NCI-H524 (cell line): ENCODE data around the gene GET3.
A peak's percentile ranks its signal among the peaks of the same experiment; 100 is the strongest.

ENCODE experiments used
- DNase-seq, 2 experiments: peaks; one replicate each; lab custom pipeline; 2025; lab: John Stamatoyannopoulos, UW

Gene GET3

DNA sequence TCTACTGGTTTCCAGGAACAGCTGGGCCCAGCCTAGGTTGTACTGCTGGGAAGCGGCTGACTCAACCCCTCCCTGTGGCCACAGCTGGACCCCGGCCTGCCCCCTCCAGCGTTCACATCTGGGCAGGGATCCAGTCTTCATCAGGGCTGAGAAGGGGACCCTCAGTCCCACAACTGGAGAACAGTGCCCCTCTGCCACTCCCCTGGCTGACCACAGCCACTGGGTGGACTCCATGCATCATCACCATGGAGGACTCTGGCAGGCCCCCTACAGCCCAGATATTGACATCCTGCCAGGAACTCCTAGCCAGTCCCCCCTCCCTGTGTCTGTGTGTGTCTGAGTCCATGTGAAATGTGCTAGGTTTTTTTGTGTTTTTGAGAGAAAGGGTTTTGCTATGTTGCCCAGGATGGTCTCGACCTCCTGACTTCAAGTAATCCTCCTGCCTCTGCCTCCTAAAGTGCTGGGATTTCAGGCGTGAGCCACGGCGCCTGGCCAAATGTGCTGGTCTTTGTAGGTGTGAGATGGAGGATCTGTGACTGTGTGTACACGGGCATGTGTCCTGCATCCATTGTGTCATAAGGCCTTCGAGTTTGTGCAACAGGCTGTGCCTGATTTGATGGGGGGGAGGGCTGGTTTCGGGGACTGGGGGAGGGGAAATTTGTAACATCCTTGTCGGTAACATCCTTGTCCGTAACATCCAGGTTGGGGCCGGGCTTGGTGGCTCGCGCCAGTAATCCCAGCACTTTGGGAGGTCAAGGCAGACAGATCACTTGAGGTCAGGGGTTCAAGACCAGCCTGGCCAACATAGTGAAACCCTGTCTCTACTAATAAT, 42.1 kb downstream of the GET3 start:
- DNase-seq = peak; percentile 25 to 66

DNA sequence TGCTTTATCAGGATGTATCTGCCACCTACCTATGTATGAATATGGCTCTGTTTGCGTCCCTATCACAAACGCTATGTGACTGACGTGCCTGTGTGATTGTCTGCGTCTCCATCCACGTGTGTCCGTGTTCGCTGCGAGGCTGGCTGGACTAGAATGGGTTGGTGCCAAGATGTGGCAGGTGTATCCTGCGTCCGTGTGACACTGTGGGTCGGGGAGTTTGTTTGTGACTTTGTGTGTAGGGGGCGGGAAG, 44.8 kb downstream of the GET3 start:
- DNase-seq = no peak

DNA sequence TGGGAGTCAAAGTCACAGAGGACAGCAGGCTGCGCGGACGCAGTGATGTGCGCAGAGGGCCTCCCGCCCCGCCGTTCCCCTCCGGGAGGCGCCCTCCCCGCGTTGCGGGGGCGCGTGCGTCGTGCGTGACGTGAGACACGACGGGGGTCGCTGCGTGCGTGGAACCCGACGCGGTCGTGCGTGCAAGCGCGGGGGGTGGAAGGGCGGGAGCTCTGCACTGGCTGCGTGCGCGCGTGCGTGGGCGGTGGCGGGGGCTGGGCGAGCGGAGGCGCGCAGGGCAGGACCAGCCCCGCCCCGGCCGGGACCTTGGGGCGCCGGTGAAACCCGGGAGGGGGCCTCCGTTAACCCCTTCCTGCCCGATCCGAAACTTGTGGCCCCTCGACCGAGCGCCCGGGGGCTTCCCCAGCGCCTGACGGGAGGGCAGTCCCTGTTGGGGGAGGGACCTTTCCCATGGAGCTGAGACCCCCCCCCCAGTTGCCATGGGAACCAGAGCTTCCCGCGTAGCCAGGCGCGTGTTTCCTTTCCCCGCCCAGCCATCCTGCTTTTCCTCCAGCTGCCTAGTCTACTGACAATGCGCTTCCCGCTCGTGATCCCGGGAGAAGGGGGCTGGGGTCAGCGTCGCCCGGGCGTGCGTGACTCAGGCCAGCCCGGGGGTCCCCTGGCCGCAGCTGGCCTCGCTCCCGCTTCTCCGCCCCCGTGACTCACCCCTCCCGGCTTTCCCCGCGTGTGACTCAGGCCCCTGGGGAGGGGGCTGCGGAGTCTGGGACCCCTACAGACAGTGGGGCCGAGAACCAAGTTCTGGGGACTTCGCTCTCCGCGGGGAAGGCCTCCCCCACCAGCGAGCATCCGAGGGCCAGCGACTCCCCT, 45.4 kb downstream of the GET3 start:
- peak; percentile 76 to 86 for DNase-seq

DNA sequence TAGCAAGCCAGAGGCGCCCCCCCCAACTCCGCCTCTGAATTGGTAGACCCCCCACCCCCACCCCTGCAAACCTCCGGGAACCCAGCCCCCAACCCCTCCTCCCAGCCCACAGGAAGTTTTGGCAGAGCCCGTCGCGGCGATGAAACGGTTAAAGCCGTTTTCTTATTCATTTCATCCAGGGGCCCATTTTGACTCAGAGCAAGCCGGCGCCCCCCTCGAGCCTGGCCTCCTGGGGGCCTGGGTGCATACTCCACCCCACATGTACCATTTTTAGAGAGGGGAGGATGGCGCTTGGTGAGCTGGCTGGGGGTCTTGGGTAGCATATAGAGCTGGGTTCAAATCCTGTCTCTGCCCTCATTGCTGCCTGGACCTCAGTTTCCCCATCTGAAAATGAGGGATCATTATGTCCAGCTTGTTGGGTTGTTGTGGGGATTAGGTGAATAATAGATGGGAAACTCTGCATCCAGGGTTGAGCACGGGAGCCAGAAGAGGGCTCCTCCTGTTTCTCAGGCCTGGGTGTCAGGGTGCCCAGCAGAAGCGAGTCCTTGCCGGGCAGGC, 46.1 kb downstream of the GET3 start:
- DNase-seq = no peak

DNA sequence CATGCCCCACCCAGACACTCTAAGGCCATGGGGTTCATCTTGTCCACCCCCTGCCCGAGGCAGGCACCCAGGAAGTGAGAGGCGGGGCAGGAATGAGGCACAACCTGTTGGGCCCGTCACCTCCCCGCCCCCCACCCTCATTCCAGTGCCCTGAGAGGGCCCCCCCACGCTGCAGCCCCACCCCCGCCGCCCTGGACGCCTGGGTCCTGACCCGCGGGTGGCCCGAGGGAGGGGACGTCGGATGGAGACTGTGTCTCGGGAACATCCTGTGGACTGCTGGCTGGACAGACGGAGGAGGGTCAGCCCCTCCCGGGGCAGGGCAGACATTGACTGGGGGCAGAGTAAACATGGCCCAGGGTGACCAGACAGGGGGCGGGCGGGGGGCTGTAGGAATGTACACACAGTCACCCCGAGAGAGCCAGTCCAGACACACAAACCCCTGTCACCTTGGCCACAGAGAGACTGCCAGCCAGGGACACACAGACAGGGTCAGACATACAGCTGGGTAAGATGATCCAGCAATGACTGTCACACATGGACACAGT, 46.6 kb downstream of the GET3 start:
- no peak for DNase-seq

DNA sequence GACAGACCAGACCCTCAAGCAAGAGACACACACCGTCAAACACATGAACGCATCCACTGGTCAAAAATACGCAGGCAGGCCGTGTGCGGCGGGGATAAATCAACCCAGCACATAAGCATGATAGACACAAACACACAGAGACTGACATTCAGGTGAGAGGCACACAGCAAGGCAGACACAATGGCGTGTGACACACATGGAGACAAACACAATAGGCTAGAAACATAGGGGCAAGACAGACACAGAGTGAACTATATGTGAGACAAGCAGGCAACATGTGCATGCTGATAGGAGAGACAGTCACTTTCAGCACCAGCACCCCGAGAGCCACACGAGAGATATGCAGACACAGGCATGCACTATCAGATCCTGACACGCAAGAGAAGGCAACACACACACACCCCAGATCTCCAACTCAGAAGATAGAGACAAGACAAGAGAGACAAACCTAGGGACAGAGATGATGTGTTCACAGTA, 47.1 kb downstream of the GET3 start:
- no peak for DNase-seq

DNA sequence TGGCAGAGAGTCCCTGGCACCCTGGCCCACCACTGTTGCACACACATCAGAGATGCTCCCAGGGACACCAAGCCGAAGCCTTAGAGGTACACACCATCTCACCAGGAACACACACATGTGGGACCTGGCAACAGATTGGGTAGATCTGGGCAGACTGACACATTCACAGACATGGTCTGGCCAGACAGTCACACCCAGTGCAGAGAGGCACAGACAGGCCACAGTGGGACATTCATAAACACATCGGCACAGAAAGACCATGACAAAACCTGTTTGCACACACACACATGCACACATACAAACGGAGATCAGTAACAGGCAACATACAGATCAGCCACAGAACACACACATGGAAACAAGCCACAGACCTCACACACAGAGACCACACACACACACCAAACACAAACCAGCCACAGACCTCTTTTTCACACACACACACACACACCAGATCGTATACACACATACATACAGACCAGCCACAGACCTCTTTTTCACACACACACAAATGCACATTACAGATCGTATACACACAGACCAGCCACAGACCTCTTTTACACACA, 47.7 kb downstream of the GET3 start:
- no peak for DNase-seq

DNA sequence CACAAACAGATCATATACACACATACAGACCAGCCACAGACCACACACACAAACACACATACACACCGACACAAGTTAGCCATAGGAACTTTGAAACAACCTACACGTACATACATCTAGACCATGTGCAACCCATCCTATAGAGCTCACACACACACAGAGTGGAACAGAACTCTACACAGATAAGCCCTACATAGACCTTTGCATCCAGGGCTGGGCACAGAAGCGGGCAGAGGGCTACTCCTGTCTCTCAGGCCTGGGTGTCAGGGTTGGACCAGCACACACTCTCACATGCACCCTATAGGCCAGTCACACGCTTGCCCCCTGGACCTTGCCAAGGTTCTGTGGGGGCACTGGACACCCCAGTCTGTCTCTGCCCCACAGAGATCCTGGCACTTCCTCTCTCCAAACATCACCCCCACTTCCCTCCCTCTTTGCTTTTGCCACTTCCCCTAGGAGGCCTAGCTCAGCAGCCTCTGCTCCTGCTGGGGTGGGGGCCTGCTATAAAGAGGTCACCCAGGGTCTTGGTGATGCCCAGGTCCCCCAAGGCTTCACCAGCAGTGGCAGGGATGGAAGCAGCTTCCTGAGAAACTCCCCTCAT, 48.2 kb downstream of the GET3 start:
- DNase-seq = no peak

DNA sequence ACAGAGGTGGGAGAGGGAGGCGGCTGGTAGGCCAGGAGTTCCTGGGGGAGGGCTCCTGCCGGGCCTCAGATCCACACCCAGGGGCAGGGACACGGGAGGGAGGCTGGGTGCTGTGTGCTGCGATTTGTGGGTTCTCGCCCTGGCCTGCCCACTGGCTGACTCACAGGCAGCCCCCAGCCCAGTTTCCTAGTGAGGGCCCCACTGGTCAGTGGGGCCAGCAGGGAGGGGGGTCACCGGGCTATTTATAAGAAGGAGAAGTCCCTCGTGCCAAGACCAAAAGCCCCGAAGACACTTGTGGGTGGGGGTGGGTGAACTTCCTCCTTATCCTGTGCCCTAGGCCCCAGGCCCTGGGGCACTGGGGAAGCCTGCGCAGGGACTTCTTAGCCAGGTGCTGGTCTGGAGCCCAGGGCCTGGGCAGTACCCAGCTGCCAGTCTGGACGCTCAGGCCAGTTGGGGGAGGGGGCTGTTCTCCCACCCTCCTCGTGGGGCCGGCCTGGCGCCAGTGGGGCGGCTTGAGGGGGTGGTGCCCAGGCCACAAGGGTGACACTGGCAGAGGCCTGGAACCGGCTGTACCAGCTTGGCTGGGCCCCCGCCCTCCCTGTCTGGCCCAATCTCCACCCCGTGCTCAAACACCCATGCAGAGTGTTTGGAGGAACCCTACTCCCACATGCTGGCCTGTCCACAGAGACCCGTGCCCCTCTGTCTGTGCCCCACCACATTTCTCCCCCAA, 49.0 kb downstream of the GET3 start:
- no peak for DNase-seq

DNA sequence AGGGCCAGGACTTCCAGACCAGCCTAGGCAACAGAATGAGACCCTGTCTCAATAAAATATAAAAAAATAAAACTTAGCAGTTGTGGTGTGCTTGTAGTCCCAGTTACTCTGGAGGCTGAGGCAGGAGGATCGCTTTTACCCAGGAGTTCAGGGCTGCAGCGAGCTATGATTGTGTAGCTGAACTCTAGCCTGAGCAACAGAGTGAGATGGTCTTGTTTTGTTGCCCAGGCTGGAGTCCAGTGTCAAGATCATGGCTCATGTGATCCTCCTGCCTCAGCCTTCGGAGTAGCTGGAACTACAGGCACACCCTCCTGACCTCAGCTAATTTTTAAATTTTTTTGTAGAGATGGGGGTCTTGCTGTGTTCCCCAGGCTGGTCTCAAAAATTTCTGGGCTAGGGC, 49.7 kb downstream of the GET3 start:
- DNase-seq = no peak

DNA sequence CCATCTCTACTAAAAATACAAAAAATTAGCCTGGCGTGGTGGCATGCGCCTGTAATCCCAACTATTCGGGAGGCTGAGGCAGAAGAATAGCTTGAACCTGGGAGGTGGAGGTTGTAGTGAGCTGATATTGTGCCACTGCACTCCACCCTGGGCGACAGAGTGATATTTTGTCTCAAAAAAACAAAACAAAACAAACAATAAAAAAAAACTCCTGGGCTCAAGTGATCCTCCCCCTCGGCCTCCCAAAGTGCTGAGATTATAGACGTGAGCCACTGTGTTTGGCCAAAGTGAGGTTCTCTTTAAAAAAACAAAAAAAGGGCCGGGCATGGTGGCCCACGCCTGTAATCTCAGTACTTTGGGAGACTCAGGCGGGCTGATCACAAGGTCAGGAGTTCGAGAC, 50.2 kb downstream of the GET3 start:
- DNase-seq = no peak

DNA sequence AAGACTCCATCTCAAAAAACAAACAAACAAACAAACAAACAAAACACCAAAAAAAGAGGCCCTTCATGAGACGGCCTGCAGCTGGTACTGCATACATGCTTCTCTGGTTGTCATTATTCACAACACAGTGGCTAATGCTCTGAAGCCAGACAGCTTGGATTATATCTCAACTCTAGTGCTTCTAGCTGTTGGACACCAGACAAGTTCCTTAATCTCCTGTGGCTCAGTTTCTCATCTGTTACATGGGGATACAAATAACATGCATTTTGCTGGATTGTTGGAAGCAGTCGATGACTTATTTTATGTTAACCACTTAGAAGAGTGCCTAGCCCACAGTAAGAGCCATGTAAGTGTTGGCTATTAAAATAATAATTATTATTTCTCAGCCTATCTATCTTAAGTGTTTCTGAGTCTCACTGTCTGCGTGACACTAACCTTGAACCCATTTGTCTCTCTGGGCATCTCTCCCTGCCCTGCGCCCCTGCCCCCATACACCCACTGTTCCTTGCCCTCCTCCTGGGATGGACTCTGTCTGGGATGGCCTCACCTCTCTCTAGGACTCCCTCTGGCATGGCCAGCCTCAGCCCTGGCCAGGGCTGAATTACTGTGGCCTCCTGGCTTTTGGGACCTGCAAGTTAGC, 50.9 kb downstream of the GET3 start:
- DNase-seq = peak; percentile 38 to 68

DNA sequence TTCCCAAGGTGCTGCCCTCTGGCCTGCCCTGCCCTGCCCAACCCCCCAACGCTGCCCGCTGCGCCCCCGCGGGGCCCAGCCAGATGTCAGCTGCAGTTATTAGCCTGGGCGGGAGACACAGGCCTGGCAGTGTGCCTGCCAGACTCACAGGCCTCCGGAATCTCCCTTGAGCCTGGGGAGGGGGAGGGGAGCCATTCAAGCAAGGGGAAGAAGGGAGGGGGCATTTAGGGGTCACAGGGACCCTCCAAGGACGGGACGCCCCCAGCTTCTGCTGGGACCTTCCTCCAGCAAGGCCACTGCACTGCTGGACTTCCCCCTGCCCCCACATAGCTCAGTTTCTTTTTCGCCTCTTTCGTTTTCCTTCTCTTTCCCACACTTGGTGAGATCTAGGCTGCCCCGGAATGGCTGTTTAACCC, 51.4 kb downstream of the GET3 start:
- peak; percentile 86 to 90 for DNase-seq

DNA sequence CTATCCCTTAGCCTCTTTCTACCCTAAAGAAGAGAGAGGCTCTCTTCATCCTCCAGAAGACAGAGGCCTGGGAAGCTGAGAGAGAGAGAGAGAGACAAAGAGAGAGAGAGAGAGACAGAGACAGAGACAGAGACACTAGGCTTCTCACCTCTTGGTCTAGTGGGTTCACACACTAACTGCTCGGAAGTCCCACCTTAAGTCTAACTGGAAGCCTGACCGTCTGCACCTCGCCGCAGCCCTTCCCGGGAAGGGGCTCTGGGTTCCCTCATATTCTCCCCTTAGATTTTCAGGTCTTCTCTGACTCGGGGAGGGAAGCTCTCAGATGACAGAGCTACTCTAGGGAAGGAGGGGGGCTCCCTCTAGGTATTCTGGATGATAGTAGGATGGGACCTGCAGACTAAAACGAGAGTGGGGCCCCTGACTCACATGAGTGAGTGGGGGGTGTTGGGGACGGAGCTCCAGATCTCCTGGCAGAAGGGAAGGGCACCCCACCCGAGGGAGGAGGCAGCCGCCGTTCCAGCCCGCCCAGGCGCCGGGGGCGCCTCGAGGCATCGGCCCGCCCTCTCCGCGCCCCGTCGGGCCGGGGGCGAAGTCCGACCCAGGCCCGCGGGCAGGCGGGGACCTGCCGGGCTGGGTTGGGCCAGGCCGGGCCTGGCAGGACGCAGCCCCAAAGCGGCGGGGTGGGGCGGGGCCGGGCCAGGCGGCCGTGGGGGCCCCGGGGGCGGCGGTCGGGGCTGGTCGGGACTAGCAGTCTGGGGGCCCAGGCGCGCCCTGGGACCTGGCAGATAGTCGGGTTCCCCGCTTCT, 52.0 kb downstream of the GET3 start:
- DNase-seq = peak in 1 of 2 experiments; percentile 46

DNA sequence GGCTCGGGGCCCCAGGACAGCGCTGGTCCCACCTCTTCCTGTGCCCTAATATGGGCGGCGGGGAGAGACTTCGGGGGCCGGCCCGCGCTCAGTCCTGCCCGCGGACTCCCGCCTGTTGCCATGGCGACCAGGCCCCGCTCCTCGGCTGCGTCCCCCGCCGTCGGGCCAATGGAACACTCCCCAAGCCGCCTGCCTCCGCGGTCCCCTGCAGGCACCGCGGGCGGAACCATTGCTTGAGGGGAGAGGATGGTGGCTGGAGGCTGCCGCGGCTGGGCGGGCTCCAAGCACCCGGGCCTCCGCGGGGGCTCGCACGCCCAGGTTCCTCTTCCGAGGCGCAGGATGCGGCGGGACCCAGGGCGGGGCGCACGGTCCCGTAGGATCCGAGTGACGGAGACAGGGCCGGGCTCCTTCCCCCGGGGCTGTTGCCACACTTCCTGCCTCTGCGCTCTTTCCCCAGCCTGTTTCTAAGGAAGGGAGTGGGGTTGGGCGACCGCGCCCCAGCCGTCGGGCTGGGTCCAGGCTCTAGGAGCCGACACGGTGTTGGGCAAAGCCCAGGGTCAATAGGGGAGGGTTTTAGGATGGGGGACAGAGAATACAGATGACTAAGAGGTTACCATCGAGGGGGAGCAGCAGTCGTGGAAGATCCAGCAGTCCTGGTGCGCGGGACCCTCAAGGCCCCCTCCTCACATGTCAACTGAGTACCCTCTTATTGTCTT, 52.8 kb downstream of the GET3 start:
- DNase-seq = peak; percentile 95 to 97

DNA sequence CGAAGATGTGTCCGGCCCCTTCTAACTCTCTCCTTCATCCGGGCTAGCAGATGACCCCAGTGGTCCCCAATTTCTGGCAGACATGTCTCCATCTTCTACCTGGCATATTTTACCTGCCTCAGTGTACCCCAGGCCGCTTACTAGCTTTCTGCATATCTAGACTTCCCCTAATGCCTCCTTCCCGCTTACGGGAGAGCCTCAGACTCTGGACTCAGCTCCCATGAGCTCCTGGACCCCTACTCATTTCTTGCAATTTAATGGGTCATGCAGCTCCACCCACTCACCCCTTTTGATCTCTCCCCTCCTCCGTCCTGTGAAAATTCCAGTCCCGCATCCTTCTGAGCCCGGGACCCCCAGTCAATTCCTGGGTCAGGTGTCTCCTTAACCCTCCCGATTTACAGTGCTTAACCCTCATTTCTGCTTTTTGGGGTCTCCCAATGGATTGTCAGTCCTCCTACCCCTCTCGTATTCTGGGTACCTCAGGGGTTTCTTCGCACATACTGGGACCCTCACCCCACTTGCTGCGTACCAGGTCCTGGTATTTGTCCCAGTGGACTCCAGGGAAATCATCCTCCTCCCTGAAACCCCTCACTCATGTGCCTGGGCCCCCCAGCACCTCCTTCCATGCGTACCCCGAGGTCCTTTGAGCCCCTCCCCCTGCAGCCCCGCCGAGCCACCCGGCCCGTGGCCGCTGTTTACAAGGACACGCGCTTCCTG, 53.5 kb downstream of the GET3 start:
- DNase-seq = no peak

DNA sequence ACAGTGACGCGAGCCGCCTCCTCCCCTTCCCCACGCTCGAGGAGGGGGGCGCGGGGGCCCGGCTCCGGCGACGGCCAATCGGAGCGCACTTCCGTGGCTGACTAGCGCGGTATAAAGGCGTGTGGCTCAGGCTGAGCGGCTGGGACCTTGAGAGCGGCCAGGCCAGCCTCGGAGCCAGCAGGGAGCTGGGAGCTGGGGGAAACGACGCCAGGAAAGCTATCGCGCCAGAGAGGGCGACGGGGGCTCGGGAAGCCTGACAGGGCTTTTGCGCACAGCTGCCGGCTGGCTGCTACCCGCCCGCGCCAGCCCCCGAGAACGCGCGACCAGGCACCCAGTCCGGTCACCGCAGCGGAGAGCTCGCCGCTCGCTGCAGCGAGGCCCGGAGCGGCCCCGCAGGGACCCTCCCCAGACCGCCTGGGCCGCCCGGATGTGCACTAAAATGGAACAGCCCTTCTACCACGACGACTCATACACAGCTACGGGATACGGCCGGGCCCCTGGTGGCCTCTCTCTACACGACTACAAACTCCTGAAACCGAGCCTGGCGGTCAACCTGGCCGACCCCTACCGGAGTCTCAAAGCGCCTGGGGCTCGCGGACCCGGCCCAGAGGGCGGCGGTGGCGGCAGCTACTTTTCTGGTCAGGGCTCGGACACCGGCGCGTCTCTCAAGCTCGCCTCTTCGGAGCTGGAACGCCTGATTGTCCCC, 54.2 kb downstream of the GET3 start, which contains the start of gene JUNB:
Gene JUNB (plus strand): TSS at position 142 of the 706 bp plus-strand sequence. CDS start 286 bp downstream, at position 428.
- peak; percentile 91 to 95 for DNase-seq
